Measurements from ENCODE around the gene PLEKHM3.
"Not testable (repeated sequence)": the region's sequence is repeated elsewhere in the genome, so short reads cannot be mapped to it uniquely, and the experiment has no call there.

GRCh38 chr2:207906495-207906894 lies 118.8 kb downstream of the PLEKHM3 start:
- TF ChIP-seq CTCF, POLR2AphosphoS5 (IDR thresholded peaks at IDR 0.05): not testable (repeated sequence)
